Gastrocnemius medialis (tissue), 4 donors: ENCODE data around the gene NXNL1. TPM values are rescaled to one million over a fixed set of nuclear protein-coding genes. Genes with fewer than 3 reads are reported as not detected.
A peak's percentile ranks its signal among the peaks of the same experiment; 100 is the strongest.
"Not testable (repeated sequence)": the region's sequence is repeated elsewhere in the genome, so short reads cannot be mapped to it uniquely, and the experiment has no call there.

ENCODE experiments used
- ATAC-seq, 2 donors: fragments of 150-250 bp; one replicate each; pipeline ENCODE4 v1.9.1; 2016
- DNase-seq, 2 donors: peaks; one replicate each; pipeline ENCODE4 v3.0.0-alpha.2; 2019
- H3K27ac ChIP-seq, 4 donors: fragments of 200-600 bp; sonication (generic); 1 replicate in 1 of 4; 2 replicates in 3 of 4; pipeline ENCODE4 v1.5.1; 2016 to 2018; ENCODE audit warnings: mild to moderate bottlenecking in 2 of 4, moderate library complexity in 1 of 4
- H3K27me3 ChIP-seq, 3 donors: fragments of 200-600 bp; sonication (generic) in 2 of 3; 1 replicate in 1 of 3; 2 replicates in 2 of 3; pipeline versions ENCODE4 v1.5.1 to v1.6.0; 2016 to 2019; ENCODE audit warnings: mild to moderate bottlenecking in 1 of 3, moderate library complexity in 1 of 3
- H3K36me3 ChIP-seq, 2 donors: fragments of 200-600 bp; sonication (generic) in 1 of 2; one replicate each; pipeline ENCODE4 v1.5.1; 2017 to 2018
- H3K4me1 ChIP-seq, 2 donors: fragments of 200-600 bp; sonication (generic) in 1 of 2; one replicate each; pipeline ENCODE4 v1.5.1; 2016 to 2017; ENCODE audit warnings: mild to moderate bottlenecking in 2 of 2
- H3K4me3 ChIP-seq, 4 donors: fragments of 200-600 bp; sonication (generic) in 3 of 4; 1 replicate in 1 of 4; 2 replicates in 3 of 4; pipeline ENCODE4 v1.5.1; 2016 to 2019; ENCODE audit warnings: mild to moderate bottlenecking in 2 of 4
- H3K9me3 ChIP-seq, 3 donors: fragments of 200-600 bp; sonication (generic) in 2 of 3; 1 replicate in 1 of 3; 2 replicates in 2 of 3; pipeline ENCODE4 v1.5.1; 2016 to 2019
- CTCF ChIP-seq, 5 experiments: fragments of 450-650 bp in 3 of 5; fragments of 200-600 bp in 2 of 5; sonication (generic) in 2 of 5; IDR thresholded peaks in 4 of 5; conservative IDR thresholded peaks in 1 of 5; 1 replicate in 4 of 5; 2 replicates in 1 of 5; pipeline ENCODE4 v1.5.1; 2016 to 2019; ENCODE audit warnings: antibody characterized with exemption in 5 of 5, mild to moderate bottlenecking in 3 of 5, moderate library complexity in 3 of 5
- POLR2A ChIP-seq, 2 donors: fragments of 450-650 bp; IDR thresholded peaks; one replicate each; pipeline ENCODE4 v1.6.1; 2017; ENCODE audit warnings: antibody characterized with exemption in 2 of 2, mild to moderate bottlenecking in 2 of 2, moderate library complexity in 2 of 2
- in situ Hi-C, 4 donors: fragments of 200-750 bp; cut with MboI; loops; one replicate each; pipeline versions ENCODE4 v1.15.0 to v1.8.0; 2017; ENCODE audit warnings: low sequenced_read_pairs in 4 of 4
- intact Hi-C: fragments of 100-400 bp; cut with DNase I; formaldehyde crosslinking; loops from one replicate; pipeline ENCODE4 v1.15.1; 2023; ENCODE audit warnings: low total_unique reads
- total RNA-seq, 4 donors: library from RNA; depleted of rRNA; stranded (reverse); fragments of >200 nt; gene quantifications; one replicate each; pipeline versions ENCODE4 v1.1.0 to v1.2.3, GENCODE V29; 2016

The NXNL1 gene
- total RNA-seq, 4 donors from 2014 or later = not detected

- in situ Hi-C loops (no loop called here), intact Hi-C loops (no loop called here)
- no peaks in the 10 kb centered on the region for H3K9me3 ChIP-seq
- H3K27me3 ChIP-seq = no peaks in the 10 kb centered on the region
- peaks cover 0 to 24% of the 10 kb centered on the region in 2 donors for H3K36me3 ChIP-seq
- H3K4me3 ChIP-seq = no peak overlapping the region
- H3K4me1 ChIP-seq = peaks cover 0 to 7% of the 10 kb centered on the region in 2 donors
- peak overlapping the region; percentile 34 to 73 (median 66) for H3K27ac ChIP-seq
- peak in 1 of 2 donors; percentile 54 for DNase-seq
- TF ChIP-seq CTCF (IDR thresholded peaks at IDR 0.05 in 4 of 5, conservative IDR thresholded peaks at IDR 0.05 in 1 of 5) (no peak), POLR2A (IDR thresholded peaks at IDR 0.05) (no peak)
- peak in 1 of 2 donors; percentile 49 for ATAC-seq
Observed at GRCh38 chr19:17499648-17500446, 39.1 kb upstream of the NXNL1 start.

GRCh38 chr19:17499025-17499424 is 38.3 kb upstream of the NXNL1 start:
- in situ Hi-C loops, ATAC-seq, H3K9me3 ChIP-seq, H3K4me3 ChIP-seq, H3K4me1 ChIP-seq, H3K27me3 ChIP-seq, DNase-seq, intact Hi-C loops: not testable (repeated sequence)
- TF ChIP-seq CTCF (IDR thresholded peaks at IDR 0.05 in 4 of 5, conservative IDR thresholded peaks at IDR 0.05 in 1 of 5) = peak in 1 of 5 experiments; percentile 9
- Histone ChIP-seq H3K27ac (peak overlapping the region; percentile 34 to 73 (median 66)), H3K36me3 (peaks cover 0 to 17% of the 10 kb centered on the region in 2 donors)

- DNase-seq (no peak), ATAC-seq (no peak)
- intact Hi-C loops = no loop called here
- Histone ChIP-seq H3K36me3 (peaks cover 0 to 17% of the 10 kb centered on the region in 2 donors), H3K27me3 (no peaks in the 10 kb centered on the region), H3K9me3 (no peaks in the 10 kb centered on the region), H3K4me3 (no peak overlapping the region), H3K4me1 (peaks cover 0 to 7% of the 10 kb centered on the region in 2 donors), H3K27ac (peak overlapping the region in 1 of 4 donors; percentile 70)
- no peak for TF ChIP-seq CTCF (IDR thresholded peaks at IDR 0.05 in 4 of 5, conservative IDR thresholded peaks at IDR 0.05 in 1 of 5)
- TF ChIP-seq POLR2A (IDR thresholded peaks at IDR 0.05) = no peak
- in situ Hi-C loops = no loop called here
Observed at GRCh38 chr19:17497149-17497798, 36.5 kb upstream of the NXNL1 start.

GRCh38 chr19:17496337-17496997 is 35.7 kb upstream of the NXNL1 start:
- Histone ChIP-seq H3K27ac (peak overlapping the region in 1 of 4 donors; percentile 54), H3K9me3 (no peaks in the 10 kb centered on the region), H3K4me3 (no peak overlapping the region), H3K4me1 (peaks cover 0 to 7% of the 10 kb centered on the region in 2 donors), H3K36me3 (peaks cover 0 to 17% of the 10 kb centered on the region in 2 donors), H3K27me3 (no peaks in the 10 kb centered on the region)
- peak; percentile 64 to 78 for ATAC-seq
- peak in 1 of 2 donors; percentile 61 for DNase-seq
- intact Hi-C loops (loop anchor here (1.0 kb wide), 1 partner anchor 78 kb away; no protein-coding TSS in a partner anchor), in situ Hi-C loops (no loop called here)
- TF ChIP-seq CTCF (IDR thresholded peaks at IDR 0.05 in 4 of 5, conservative IDR thresholded peaks at IDR 0.05 in 1 of 5) = peak; percentile 77 to 91 (median 89)
- TF ChIP-seq POLR2A (IDR thresholded peaks at IDR 0.05) = no peak
